ENCODE data around the gene VPS29. TPM values are rescaled to one million over a fixed set of nuclear protein-coding genes. Genes with fewer than 3 reads are reported as not detected.

Gene VPS29
- total and polyA plus RNA-seq, 2 donors (not counting 1 experiment from before 2014, with no cell fraction given), result 115 to 118 TPM

DNA sequence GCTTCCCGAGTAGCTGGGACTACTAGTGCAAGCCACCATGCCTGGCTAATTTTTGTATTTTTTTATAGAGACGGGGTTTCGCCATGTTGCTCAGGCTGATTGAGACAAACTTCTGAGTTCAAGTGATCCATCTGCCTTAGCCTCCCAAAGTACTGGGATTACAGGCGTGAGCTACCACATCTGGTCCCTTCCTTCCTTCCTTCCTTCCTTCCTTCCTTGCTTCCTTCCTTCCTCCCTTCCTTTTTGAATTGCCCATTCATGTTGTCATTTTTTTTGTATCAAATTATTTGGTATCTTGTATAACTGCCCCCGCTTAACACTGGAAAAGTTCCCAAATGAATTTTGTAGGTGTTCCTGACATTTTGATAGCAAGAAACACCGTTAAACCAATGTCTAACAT lies 11.9 kb upstream of the VPS29 start:
- ATAC-seq (ENCODE audit: low read depth), result no peak
- DNase-seq, result no peak
- no peak overlapping the region for H3K4me2 ChIP-seq (replicated peaks; ENCODE audit: low read depth, low read length, poor library complexity, severe bottlenecking)
- Mint-ChIP-seq H3K9me3 (ENCODE audit: insufficient read depth) (no peaks in the 10 kb centered on the region), H3K4me1 (no peaks in the 10 kb centered on the region), H3K27me3 (no peaks in the 10 kb centered on the region), H3K27ac (no peak overlapping the region), H3K4me3 (no peak overlapping the region)
- ChIA-PET CTCF (interaction anchor here (0.6 to 8.2 kb wide), 17 partner anchors 10 to 374 kb away, joined by 3 to 138 read pairs (median 6); partner anchors contain the start of genes ARPC3 and RAD9B), POLR2A (interaction anchor here (0.7 kb wide), 1 partner anchor 19 kb away, joined by 3 read pairs; no protein-coding TSS in a partner anchor)
- H3K4me3 ChIP-seq (ENCODE audit: control extremely low read depth in 1 of 5, extremely low read depth in 1 of 5, insufficient read depth in 1 of 5, low read depth in 2 of 5, low read length in 4 of 5), result no peak overlapping the region
- H3K9ac ChIP-seq (ENCODE audit: low read length), result no peak overlapping the region
- no peaks in the 10 kb centered on the region for H3K9me3 ChIP-seq (ENCODE audit: control extremely low read depth in 1 of 3, control insufficient read depth in 2 of 3, insufficient read depth in 1 of 3, low read length in 2 of 3)
- no peaks in the 10 kb centered on the region for H3K4me1 ChIP-seq (ENCODE audit: control insufficient read depth in 2 of 2, insufficient read depth in 2 of 2, low read length in 2 of 2)
- H3K27ac ChIP-seq (ENCODE audit: low read length in 2 of 2), result no peak overlapping the region
- no peaks in the 10 kb centered on the region for H3K27me3 ChIP-seq (replicated peaks in 1 of 4; ENCODE audit: control extremely low read depth in 1 of 4, control insufficient read depth in 3 of 4, insufficient read depth in 4 of 4, low read length in 3 of 4)
- intact Hi-C loops (cut with micrococcal nuclease), result loop anchor here (2.0 kb wide), 1 partner anchor 57 kb away; no protein-coding TSS in a partner anchor
- H4K20me1 ChIP-seq (ENCODE audit: control insufficient read depth, insufficient read depth, low read length, poor library complexity, severe bottlenecking), result no peaks in the 10 kb centered on the region
- 73% methylated on average over 3 of the region's 6 CpGs for WGBS (ENCODE audit: insufficient coverage)
- no peaks in the 10 kb centered on the region for H3K36me3 ChIP-seq (replicated peaks in 1 of 2; ENCODE audit: control extremely low read depth in 1 of 2, control insufficient read depth in 1 of 2, extremely low read depth in 1 of 2, insufficient read depth in 2 of 2, low read length in 1 of 2)
- TF ChIP-seq, protein P1, sequence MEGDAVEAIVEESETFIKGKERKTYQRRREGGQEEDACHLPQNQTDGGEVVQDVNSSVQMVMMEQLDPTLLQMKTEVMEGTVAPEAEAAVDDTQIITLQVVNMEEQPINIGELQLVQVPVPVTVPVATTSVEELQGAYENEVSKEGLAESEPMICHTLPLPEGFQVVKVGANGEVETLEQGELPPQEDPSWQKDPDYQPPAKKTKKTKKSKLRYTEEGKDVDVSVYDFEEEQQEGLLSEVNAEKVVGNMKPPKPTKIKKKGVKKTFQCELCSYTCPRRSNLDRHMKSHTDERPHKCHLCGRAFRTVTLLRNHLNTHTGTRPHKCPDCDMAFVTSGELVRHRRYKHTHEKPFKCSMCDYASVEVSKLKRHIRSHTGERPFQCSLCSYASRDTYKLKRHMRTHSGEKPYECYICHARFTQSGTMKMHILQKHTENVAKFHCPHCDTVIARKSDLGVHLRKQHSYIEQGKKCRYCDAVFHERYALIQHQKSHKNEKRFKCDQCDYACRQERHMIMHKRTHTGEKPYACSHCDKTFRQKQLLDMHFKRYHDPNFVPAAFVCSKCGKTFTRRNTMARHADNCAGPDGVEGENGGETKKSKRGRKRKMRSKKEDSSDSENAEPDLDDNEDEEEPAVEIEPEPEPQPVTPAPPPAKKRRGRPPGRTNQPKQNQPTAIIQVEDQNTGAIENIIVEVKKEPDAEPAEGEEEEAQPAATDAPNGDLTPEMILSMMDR (IDR thresholded peaks at IDR 0.05), result no peak
- no peak for TF ChIP-seq EZH2 (IDR thresholded peaks at IDR 0.05; ENCODE audit: borderline replicate concordance, insufficient read depth, low read depth, low read length, poor library complexity, severe bottlenecking)
- H2AFZ ChIP-seq (ENCODE audit: insufficient read depth, low read depth, low read length, poor library complexity, severe bottlenecking), result no peak overlapping the region
- no peaks in the 10 kb centered on the region for H3K79me2 ChIP-seq (ENCODE audit: control insufficient read depth, insufficient read depth, low read length)

GRCh38 chr12:110508071-110508586 lies 6.2 kb upstream of the VPS29 start:
- Histone ChIP-seq H3K4me3 (ENCODE audit: control extremely low read depth in 1 of 5, extremely low read depth in 1 of 5, insufficient read depth in 1 of 5, low read depth in 2 of 5, low read length in 4 of 5) (no peak overlapping the region), H3K9ac (ENCODE audit: low read length) (no peak overlapping the region), H2AFZ (ENCODE audit: insufficient read depth, low read depth, low read length, poor library complexity, severe bottlenecking) (no peak overlapping the region), H3K27me3 (replicated peaks in 1 of 4; ENCODE audit: control extremely low read depth in 1 of 4, control insufficient read depth in 3 of 4, insufficient read depth in 4 of 4, low read length in 3 of 4) (no peaks in the 10 kb centered on the region), H4K20me1 (ENCODE audit: control insufficient read depth, insufficient read depth, low read length, poor library complexity, severe bottlenecking) (no peaks in the 10 kb centered on the region), H3K27ac (ENCODE audit: low read length in 2 of 2) (no peak overlapping the region), H3K9me3 (ENCODE audit: control extremely low read depth in 1 of 3, control insufficient read depth in 2 of 3, insufficient read depth in 1 of 3, low read length in 2 of 3) (no peaks in the 10 kb centered on the region), H3K79me2 (ENCODE audit: control insufficient read depth, insufficient read depth, low read length) (no peaks in the 10 kb centered on the region), H3K4me2 (replicated peaks; ENCODE audit: low read depth, low read length, poor library complexity, severe bottlenecking) (no peak overlapping the region), H3K4me1 (ENCODE audit: control insufficient read depth in 2 of 2, insufficient read depth in 2 of 2, low read length in 2 of 2) (no peaks in the 10 kb centered on the region), H3K36me3 (replicated peaks in 1 of 2; ENCODE audit: control extremely low read depth in 1 of 2, control insufficient read depth in 1 of 2, extremely low read depth in 1 of 2, insufficient read depth in 2 of 2, low read length in 1 of 2) (no peaks in the 10 kb centered on the region)
- Mint-ChIP-seq H3K27me3 (no peaks in the 10 kb centered on the region), H3K27ac (no peak overlapping the region), H3K4me1 (no peaks in the 10 kb centered on the region), H3K9me3 (ENCODE audit: insufficient read depth) (no peaks in the 10 kb centered on the region), H3K4me3 (no peak overlapping the region)
- no peak for TF ChIP-seq EZH2 (IDR thresholded peaks at IDR 0.05; ENCODE audit: borderline replicate concordance, insufficient read depth, low read depth, low read length, poor library complexity, severe bottlenecking)
- TF ChIP-seq, protein P1 (IDR thresholded peaks at IDR 0.05), result no peak
- no CpG with 5 or more reads among the region's 4 CpGs for WGBS (ENCODE audit: insufficient coverage)
- DNase-seq (no peak), ATAC-seq (ENCODE audit: low read depth) (no peak)
- CTCF ChIA-PET, result interaction anchor here (1.4 to 1.8 kb wide), 4 partner anchors 25 to 57 kb away, joined by 3 to 6 read pairs (median 4); partner anchors contain the start of gene FAM216A
- intact Hi-C loops (cut with micrococcal nuclease), result no loop called here
- POLR2A ChIA-PET, result no interaction called here

All from B cell (primary cell).